Measurements from ENCODE around the gene COL1A2.

COL1A2 gene

DNA sequence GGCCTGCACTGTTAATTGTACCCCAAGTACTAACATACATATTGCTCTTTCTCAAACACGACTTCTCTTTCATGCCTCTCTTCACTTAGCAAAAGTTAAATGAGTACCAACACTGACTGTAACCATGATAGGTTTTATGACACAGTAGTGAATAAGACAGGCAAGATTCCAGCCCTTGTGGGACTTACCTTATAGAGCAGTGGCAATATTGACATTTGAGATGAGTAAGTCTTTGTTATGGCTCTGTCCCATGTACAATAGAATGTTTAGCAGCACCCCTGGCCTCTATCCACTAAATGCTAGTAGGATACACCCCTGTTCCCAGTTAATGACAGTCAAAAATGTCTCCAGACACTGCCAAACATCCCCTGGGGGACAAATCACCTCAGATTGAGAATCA is 11.9 kb upstream of the COL1A2 start:
- in situ Hi-C loops (cut with MboI; ENCODE audit: low sequenced_read_pairs), result no loop called here

DNA sequence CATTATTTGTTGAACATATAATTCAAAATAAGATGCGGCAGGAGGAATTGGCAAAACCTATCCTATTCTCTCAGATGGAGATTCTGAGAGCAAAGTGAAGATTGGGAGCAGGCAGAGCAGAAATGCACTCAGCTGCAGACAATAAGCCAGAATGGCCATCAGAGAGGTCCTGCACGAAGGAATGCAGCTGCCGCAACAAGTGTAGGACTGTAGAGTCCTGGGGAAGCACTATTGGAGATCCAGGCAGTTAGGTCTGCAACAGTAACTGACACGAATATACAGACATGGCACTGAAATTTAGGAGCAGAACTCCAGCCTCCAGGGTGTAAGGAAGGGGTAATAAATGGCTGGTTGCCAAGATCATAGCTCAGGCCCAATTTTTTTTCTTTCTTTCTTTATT is 10.4 kb upstream of the COL1A2 start:
- in situ Hi-C loops (cut with MboI; ENCODE audit: low sequenced_read_pairs), result no loop called here

DNA sequence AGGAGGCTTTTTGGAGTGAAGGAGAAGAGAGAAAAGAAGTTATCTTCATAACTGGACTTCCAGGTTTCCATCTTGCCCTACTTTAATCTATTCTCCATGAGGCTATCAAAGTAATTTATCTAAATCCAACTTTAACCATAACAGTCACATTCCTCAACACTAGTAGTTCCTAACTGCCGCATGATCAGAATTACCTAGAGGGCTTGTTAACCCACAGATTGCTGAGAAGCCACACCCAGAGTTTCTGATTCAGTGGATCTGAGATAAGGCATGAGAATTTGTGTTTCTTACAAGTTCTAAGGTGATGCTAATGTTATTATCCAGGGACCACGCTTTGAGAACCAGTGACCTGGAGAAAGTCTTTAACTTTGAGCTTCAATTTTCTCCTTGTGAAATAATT is 8.3 kb upstream of the COL1A2 start:
- in situ Hi-C loops (cut with MboI; ENCODE audit: low sequenced_read_pairs), result no loop called here

DNA sequence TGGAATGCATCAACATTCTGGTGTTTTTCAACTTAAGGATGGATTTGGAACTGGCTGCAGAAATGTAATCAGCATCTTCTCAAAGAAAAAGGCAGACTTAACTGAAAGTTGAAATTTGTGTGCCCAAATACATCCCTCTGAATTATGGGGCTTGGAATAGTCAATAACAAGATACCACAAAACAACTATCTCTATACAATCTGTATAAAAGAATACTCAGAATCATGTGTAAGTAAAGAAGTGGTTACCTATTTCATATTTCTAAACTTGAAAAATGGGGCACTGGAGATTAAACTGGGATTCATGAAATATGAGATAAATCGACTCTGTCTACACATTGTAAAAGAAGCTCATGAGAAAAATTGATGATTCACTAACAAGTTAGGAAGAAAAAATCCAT is 6.2 kb upstream of the COL1A2 start:
- in situ Hi-C loops (cut with MboI; ENCODE audit: low sequenced_read_pairs), result no loop called here

DNA sequence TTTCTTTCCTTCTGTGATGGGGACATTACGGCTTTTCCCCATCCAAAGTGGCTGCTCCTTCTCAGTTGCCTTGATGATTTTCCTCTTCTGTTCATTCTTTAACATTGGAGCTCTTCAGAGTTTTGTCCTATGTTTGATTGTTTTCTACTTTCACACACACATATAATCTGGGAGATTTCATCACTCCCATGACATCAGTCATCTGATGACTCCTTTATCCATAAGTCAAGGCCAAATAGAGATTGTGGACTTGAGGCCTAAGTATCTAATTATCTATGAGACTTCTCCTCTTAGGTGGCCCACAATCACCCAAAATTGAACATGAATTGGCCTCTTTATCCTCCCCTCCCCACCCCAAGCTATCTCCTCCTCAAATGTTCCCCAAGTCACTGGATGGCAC is 5.3 kb upstream of the COL1A2 start:
- in situ Hi-C loops (cut with MboI; ENCODE audit: low sequenced_read_pairs), result no loop called here

DNA sequence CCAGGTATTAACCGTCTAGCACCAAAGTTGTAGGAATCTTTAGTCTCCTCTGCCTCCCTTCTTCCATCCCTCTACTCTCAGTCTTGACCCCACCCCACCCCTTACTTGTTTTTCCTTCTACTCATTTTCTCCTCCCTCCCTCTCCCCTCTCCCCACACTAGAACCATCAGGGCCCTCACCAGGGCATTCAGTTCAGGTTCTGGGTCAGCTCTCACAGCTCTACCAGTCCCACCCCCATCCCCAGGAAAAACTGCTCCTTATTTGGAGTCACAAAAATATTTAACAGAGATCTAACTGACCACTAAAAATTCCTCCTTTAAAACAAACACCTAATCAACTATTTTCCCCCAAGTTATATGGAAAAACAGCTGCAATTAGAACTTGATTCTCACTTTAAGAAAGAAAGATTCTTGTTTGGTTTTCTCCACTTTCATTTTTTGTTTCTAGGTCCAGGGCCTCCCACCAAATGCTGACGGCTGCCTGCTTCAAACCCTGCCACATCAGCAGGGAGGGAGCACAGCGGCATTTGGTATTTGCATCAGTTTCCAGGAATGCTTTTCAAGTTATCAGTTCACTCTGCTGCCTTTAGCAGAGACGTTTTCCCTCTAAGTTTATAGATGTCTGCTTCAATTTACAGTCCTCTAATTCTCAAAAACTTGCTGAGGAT is 2.8 kb upstream of the COL1A2 start:
- in situ Hi-C loops (cut with MboI; ENCODE audit: low sequenced_read_pairs), result no loop called here

DNA sequence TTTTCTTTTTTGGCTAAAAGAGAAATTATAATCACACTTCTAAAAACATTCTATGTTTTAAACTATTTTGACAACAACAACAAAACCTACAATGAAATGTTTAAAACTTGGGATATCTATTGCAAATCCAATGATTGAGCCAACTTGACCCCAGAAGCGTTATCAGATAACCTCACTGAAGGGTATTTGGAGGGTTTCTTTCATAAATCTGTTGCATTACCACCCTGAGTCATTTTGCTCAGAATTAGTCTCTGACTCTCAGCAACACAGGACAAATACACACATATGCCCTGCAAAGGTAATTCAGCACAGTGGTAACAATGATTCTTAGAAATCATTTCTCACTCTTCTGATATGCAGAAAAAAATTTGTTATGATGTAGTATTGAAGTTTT is 2.3 kb upstream of the COL1A2 start:
- in situ Hi-C loops (cut with MboI; ENCODE audit: low sequenced_read_pairs), result no loop called here

DNA sequence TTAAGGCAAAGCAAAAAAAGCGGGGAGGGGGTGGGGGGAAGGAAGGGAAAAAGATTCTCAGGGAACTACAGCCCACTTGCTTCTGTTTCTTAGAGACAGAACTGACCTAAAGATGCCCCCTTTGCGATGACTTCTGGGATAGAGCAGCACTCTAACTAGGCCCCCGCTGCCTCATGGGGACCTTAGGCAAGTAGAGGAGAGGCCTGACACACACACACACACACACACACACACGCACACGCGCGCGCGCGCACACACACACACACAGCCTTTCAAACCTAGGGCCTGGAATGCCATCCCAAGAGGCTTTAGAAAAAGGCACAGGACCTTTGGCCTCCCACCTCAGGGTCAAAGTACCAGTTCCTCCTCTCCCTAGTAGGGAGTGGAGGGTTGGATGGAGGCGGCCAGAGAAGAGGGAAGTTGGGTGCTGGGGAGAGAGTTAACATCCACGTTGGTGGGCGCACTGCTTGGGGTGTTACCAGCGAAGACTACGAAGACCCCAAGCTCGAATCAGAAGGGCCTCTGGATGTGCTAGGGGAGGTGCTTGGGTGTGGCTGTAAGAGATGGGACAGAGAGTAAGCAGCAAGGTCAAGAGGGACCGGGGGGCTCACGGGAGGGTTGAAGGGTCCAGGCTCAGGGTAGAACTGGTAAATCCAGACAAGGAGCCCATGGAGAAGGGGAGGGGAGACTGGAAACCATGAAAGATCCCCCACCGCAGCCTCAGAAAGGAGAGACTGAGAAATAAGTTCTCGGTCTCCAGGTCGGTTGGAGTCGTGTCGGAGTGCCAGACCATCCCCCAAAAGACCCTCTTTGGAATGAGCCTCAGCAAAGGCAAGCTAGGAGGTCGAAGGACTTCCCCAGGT is 1.2 kb upstream of the COL1A2 start:
- in situ Hi-C loops (cut with MboI; ENCODE audit: low sequenced_read_pairs), result no loop called here

DNA sequence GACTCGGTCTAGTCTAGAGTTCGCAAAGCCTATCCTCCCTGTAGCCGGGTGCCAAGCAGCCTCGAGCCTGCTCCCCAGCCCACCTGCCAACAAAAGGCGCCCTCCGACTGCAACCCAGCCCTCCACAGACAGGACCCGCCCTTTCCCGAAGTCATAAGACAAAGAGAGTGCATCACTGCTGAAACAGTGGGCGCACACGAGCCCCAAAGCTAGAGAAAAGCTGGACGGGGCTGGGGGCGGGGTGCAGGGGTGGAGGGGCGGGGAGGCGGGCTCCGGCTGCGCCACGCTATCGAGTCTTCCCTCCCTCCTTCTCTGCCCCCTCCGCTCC is 622 bp upstream of the COL1A2 start:
- in situ Hi-C loops (cut with MboI; ENCODE audit: low sequenced_read_pairs), result no loop called here

DNA sequence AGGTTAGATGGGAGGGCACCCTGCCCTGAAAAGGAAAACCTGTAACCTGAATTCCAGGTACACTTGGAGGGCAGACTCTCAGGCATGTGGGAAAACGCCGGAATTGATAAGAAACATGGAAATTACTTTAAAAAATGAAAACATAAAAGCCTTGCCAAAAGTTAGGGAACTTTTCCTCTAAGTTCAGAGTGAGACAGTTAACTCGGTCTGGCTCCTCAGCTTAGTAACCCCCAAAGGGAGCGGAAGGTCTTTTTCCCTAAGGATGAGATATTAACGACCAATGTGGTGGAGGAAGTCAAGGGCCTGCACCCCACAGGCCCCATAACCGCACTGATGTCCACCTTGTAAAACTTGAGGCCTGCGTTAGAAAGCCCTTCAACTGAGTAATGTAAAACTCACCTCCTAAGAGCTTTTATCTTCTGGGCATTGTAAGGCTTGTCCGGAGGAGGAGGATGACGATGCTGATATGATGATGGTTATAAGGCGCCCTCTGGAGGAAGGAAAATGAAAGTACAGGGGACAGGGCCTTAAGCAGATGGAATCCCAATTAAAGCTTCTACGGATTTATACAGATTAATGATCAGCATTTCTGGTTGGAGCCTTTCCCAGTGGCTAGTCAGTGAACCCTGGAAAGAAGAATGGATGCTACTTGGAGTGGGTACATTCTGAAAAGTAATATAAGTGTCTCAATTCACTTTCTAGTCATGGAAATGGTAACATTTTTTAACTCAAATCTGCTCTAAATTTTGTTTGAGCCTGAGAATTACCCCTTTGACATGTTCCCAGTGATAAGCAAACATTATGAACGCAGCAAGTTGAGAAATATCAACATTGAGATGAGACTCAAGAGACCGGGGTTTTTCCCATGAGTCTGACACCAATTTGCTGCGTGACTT is 694 bp downstream of the COL1A2 start:
- in situ Hi-C loops (cut with MboI; ENCODE audit: low sequenced_read_pairs), result no loop called here

DNA sequence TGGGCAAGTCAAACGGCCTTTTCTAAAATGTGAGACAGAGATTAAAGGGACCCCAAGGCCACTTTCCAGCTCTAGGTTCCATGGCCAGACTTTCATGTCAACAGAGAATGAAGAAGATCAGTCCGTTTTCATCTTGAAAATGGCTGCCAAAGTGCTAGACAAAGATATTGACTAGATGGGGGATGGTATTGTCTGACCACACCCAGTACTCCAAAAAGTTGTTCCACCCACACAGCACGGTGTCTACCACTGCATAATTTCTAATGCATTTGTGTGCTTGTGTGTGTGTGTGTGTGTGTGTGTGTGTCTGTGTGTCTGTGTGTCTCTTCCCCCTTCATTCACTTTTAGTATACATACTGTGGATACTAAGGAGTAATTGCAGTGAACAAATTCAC is 1.3 kb downstream of the COL1A2 start:
- in situ Hi-C loops (cut with MboI; ENCODE audit: low sequenced_read_pairs), result no loop called here

DNA sequence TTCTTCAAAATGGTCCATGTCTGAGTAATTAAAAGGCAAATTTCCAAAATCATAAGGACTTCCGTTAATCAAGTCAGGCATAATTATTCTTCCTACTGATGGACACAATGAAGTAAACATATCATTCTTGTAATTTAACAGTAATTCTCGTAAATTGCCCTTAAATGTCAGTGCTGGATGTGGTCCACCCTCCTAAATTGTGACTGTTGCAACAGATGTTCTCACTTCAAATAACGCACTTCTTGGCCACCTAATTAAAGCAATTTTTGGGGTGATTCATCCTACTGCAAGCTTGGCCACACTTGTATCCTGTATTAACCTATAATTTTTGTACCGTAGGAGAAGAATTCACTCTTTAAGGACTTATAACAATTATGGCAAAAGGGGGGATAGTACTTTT is 1.9 kb downstream of the COL1A2 start:
- in situ Hi-C loops (cut with MboI; ENCODE audit: low sequenced_read_pairs), result no loop called here

DNA sequence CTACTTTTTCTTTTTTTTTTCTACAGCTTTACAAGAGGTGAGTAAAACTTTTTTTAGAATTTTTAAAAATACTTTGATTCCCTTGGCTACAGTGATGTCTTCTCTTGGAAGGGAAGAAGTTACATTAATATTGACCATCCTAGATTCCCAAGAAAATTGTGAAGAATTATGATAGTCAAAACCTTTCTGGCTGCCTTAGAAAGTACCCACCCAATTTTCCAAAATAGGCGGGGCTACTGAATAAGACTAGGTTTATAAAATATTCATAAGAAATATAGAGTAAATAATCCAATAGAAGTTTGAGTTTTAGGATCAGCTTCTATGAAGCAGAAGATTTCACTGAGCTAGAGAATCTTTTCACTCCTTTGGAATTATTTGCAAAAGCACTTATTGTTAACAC is 3.0 kb downstream of the COL1A2 start:
- in situ Hi-C loops (cut with MboI; ENCODE audit: low sequenced_read_pairs), result no loop called here

DNA sequence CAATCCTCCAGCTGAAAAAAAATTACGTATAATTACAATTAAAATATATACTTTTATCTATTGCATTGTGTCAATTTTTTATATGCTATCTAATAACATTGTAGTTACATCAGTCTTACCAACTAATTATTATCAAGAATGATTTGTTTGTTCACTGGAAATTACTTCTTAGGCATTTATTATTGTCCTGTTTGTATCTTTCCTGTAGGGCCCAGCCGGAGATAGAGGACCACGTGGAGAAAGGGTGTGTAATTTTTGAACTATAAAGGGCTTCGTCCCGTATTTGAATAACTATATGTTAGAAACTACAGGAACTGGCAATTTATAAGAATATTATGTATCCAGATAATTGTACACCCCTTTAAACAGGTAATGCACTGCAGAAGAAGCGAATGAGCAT is 4.1 kb downstream of the COL1A2 start:
- in situ Hi-C loops (cut with MboI; ENCODE audit: low sequenced_read_pairs), result no loop called here

DNA sequence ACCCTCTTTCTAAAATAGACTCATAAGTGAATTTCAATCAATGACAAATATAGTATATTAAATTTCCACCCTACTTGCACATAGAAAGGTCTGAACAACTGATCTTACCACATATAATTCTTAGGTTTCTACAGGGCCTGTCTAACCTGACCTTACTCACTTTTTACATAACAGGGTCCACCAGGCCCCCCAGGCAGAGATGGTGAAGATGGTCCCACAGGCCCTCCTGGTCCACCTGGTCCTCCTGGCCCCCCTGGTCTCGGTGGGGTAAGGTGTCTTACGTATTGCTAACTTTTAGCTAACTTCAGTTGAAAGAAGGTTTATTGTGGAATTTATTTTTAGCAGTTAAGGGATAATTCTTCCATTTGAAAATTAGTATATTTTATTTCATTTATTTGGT is 5.3 kb downstream of the COL1A2 start:
- in situ Hi-C loops (cut with MboI; ENCODE audit: low sequenced_read_pairs), result no loop called here

DNA sequence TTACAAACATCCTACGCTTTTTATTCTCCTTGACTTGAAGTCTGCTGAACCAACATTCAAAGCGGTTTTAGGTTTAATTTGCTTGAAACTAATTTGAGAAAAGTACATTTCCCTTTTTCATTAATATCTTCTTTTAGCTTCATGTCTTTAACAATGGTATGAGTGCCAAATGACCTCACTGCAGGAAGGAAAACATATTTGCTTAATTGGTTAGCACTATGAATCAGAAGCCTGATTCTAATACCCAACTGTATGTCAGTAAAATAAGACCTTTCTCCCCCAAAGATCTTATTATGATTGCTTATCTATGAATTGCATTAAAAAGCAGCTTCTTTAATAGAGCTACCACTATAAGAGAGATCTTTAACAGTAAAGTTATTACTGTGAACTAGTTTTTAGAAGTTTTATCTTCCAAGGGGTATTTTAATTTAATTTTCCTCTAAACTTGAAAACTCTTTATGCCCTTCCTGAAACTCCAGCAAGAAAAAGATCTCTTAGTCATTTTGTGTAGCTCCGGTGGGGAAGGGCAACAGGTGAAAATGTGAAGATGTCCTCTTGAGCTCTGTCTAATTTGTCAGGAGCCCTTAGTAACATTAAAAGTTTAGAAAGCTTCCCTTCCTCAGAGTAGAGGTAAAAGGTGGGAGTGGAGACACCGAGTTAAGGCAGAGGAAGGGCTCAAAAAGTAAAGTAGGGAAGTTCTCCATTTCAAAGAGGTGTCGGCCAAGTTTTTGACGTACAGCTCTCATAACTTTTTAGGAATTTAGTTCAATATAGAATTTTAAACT is 6.1 kb downstream of the COL1A2 start:
- in situ Hi-C loops (cut with MboI; ENCODE audit: low sequenced_read_pairs), result no loop called here

DNA sequence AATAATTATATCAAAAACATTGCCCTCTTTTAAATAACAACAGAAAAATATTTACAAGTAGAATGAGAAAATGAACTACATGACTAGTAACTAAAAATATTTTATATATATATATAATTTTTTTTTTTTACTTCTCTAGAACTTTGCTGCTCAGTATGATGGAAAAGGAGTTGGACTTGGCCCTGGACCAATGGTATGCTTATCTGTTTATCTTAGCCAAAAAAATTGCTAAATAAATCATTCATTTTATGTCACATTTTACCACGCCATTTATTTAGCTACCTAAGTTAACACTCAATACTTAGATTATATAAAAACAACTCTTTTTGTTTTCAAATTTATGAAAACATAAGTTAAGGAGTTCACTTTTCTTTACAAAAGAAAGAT is 6.7 kb downstream of the COL1A2 start:
- in situ Hi-C loops (cut with MboI; ENCODE audit: low sequenced_read_pairs), result no loop called here

DNA sequence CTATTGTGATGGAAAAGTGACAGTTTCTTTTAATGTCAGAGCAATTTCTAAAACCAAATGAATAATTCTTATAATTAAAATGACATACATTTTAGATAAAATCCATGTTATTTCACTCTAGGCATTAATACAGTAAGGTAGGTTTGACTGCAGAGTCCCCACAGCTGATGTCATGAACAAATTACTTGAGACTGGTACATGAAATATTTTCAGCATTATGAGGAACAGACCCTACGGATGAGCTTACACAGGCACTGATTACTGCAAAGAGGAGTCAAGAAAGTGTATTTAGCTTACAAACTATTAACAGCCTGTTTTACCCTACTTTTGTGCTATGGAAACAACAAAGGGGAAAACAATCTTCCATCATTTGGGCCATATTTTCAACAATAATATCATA is 8.9 kb downstream of the COL1A2 start:
- in situ Hi-C loops (cut with MboI; ENCODE audit: low sequenced_read_pairs), result no loop called here

DNA sequence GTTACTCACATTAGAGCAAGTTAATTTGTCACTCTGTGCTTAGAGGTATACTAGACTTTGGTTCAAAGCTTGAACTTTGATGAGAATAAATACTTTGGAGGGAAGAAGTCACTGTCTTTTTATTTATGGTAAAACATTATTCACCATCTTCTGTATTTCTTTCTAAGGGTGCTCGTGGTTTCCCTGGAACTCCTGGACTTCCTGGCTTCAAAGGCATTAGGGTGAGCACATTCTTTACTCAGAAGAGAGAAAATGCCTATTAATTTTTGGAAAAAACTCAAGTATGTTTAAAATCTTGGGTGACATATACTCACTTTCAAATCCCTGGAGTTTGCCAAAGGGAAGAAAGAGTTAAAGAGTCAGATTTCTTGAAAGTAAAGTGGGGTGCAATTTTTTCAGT is 10.8 kb downstream of the COL1A2 start:
- in situ Hi-C loops (cut with MboI; ENCODE audit: low sequenced_read_pairs), result no loop called here

DNA sequence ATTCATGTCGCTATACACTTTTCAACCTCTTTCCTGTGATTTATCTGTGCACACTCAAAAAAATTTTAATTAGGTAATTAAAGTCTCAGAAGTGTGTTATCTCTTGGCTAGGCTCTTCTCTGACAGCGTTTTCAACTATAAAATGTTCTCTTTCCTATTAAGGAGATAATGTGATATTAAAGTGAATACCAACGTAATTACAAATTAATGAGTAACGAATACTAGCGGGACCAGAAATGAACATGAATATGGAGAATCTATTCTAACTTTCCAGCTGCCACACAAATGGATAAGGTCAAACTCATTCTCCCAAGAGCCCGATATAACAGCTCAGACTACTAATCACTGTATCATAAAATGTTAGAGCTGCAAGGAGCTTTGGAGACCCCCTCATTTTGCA is 12.0 kb downstream of the COL1A2 start:
- in situ Hi-C loops (cut with MboI; ENCODE audit: low sequenced_read_pairs), result no loop called here
